Esophagus squamous epithelium (tissue), 4 donors: Measurements from ENCODE around the gene BOD1.

ENCODE experiments used
- CTCF ChIP-seq, 6 experiments: fragments of 450-650 bp in 4 of 6; fragments of 200-600 bp in 2 of 6; sonication (generic) in 2 of 6; IDR thresholded peaks; one replicate each; pipeline ENCODE4 v1.5.1; 2016 to 2019; ENCODE audit warnings: antibody characterized with exemption in 6 of 6, mild to moderate bottlenecking in 4 of 6, moderate library complexity in 4 of 6
- POLR2A ChIP-seq, 4 donors: fragments of 450-650 bp; IDR thresholded peaks; one replicate each; pipeline ENCODE4 v1.6.1; 2017; ENCODE audit warnings: antibody characterized with exemption in 4 of 4, mild to moderate bottlenecking in 4 of 4, moderate library complexity in 3 of 4

DNA sequence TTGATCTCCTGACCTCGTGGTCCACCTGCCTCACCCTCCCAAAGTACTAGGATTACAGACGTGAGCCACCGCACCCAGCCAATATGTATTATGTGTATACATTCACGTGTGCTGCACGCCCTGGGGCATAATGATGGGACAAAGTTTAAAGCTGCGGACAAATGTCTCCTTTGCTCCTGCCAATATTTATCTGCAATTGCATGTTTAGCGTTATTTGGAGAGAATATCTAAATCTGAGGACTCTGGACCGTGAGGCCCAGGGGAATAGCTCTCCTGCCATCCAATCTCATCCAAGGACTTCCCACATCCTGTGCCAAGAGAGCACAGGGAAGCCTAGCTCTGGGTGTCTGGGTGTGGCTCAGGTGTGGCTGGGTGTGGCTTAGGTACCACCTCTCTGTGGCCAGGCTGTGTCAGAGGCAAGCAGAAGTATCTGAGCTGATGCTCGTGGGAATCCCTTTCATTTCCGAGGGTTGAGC lies 6.9 kb upstream of the BOD1 start:
- TF ChIP-seq CTCF (IDR thresholded peaks at IDR 0.05) (no peak), POLR2A (IDR thresholded peaks at IDR 0.05) (no peak)
